Hepatocyte (in vitro differentiated cells): ENCODE measurements around the gene HMGXB4. TPM values are rescaled to one million over a fixed set of nuclear protein-coding genes. Genes with fewer than 3 reads are reported as not detected.
A peak's percentile ranks its signal among the peaks of the same experiment; 100 is the strongest.

Source experiments
- DNase-seq: peaks from one replicate; pipeline ENCODE4 v3.0.0-alpha.2; 2016; ENCODE audit warnings: low spot score
- H2AFZ ChIP-seq: fragments of 200-600 bp; sonication (generic); 2 replicates; pipeline ENCODE4 v1.6.0; 2016; ENCODE audit warnings: antibody characterized with exemption, mild to moderate bottlenecking
- H3K27ac ChIP-seq: fragments of 200-600 bp; sonication (generic); 2 replicates; pipeline ENCODE4 v1.5.1; 2016; ENCODE audit warnings: mild to moderate bottlenecking
- H3K27me3 ChIP-seq: fragments of 200-600 bp; sonication (generic); 2 replicates; pipeline ENCODE4 v1.6.1; 2016
- H3K36me3 ChIP-seq: fragments of 200-600 bp; sonication (generic); replicated peaks from 2 replicates; pipeline ENCODE4 v1.5.1; 2016; ENCODE audit warnings: low read depth; ENCODE audit not compliant: insufficient read depth
- H3K4me1 ChIP-seq: fragments of 200-600 bp; sonication (generic); 2 replicates; pipeline ENCODE4 v1.5.1; 2016; ENCODE audit warnings: mild to moderate bottlenecking, moderate library complexity; ENCODE audit not compliant: insufficient read depth
- H3K4me2 ChIP-seq: fragments of 200-600 bp; sonication (generic); 2 replicates; pipeline ENCODE4 v1.6.0; 2016
- H3K4me3 ChIP-seq: fragments of 200-600 bp; sonication (generic); 2 replicates; pipeline ENCODE4 v1.5.1; 2016; ENCODE audit warnings: mild to moderate bottlenecking
- H3K79me2 ChIP-seq: fragments of 200-600 bp; sonication (generic); 2 replicates; pipeline ENCODE4 v1.6.0; 2017; ENCODE audit warnings: mild to moderate bottlenecking
- H3K9me2 ChIP-seq: fragments of 200-600 bp; sonication (generic); replicated peaks from 2 replicates; pipeline ENCODE4 v1.6.0; 2017; ENCODE audit warnings: mild to moderate bottlenecking; ENCODE audit not compliant: insufficient read depth
- H3K9me3 ChIP-seq: fragments of 200-600 bp; sonication (generic); 2 replicates; pipeline ENCODE4 v1.5.1; 2016; ENCODE audit warnings: low read depth, mild to moderate bottlenecking
- H4K20me1 ChIP-seq: fragments of 200-600 bp; sonication (generic); 2 replicates; pipeline ENCODE4 v1.6.0; 2016; ENCODE audit warnings: mild to moderate bottlenecking; ENCODE audit not compliant: insufficient read depth, poor library complexity, severe bottlenecking
- EZH2 ChIP-seq: fragments of 200-600 bp; sonication (generic); IDR thresholded peaks from 2 replicates; pipeline ENCODE4 v1.6.1; 2016; ENCODE audit warnings: antibody characterized with exemption, mild to moderate bottlenecking, borderline replicate concordance
- EZH2phosphoT487 ChIP-seq: fragments of 200-600 bp; sonication (generic); IDR thresholded peaks from one replicate; pipeline ENCODE4 v1.6.1; 2018; ENCODE audit warnings: antibody characterized with exemption, mild to moderate bottlenecking, low read depth, moderate library complexity; ENCODE audit not compliant: unreplicated experiment, severe bottlenecking
- WGBS: methylation state at CpG from one replicate; pipeline ENCODE4 v1.1.6; 2016; ENCODE audit warnings: low lambda C conversion rate; ENCODE audit errors: missing lambda C conversion rate; 5-methylcytosine and 5-hydroxymethylcytosine counted together
- polyA plus RNA-seq: library from polyadenylated mRNA; unstranded; fragments of >200 nt; fragmentation: Nextera tagmentation; extraction: Ambion mirVana; gene quantifications from 2 replicates; pipeline ENCODE4 v1.2.1, GENCODE V29; 2016
- total RNA-seq: library from RNA; depleted of rRNA; stranded (reverse); fragments of >200 nt; gene quantifications from 2 replicates; pipeline ENCODE4 v1.2.3, GENCODE V29; 2014
- TF ChIP-seq, protein P1 (sequence below): fragments of 200-600 bp; sonication (generic); IDR thresholded peaks from 2 replicates; pipeline ENCODE4 v1.5.1; 2016; ENCODE audit warnings: antibody characterized with exemption, mild to moderate bottlenecking; ENCODE audit not compliant: poor library complexity

The HMGXB4 gene
- total and polyA plus RNA-seq, 2 experiments from 2014 or later = 17.2 to 19.0 TPM

DNA sequence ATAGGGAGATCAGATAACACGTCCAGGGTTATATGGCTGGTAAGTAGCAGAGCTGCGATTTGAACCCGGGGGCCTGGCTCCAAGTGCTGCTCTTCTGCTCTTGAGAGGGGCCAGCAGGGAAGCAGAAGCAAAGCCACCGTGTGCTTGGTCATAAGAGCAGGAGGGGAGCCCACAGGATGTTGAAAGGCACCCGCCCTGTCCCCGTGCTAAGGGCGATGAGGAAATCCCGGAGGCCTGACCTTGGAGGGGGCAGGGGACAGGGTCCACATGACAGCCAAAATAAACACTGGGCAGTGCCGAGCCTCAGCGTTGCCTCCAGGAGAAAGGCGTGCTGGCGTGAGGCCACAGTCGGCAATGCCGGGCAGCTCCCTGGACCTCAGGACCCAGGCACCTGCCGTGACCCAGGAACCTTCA, 71.2 kb downstream of the HMGXB4 start:
- no peaks in the 10 kb centered on the region for H4K20me1 ChIP-seq
- DNase-seq = peak; percentile 62

GRCh38 chr22:35329114-35329847, 72.0 kb downstream of the HMGXB4 start:
- no peaks in the 10 kb centered on the region for H3K27me3 ChIP-seq
- no peak overlapping the region for H3K27ac ChIP-seq
- 84% methylated on average over 12 of the region's 12 CpGs for WGBS
- H3K9me2 ChIP-seq = no peaks in the 10 kb centered on the region
- H2AFZ ChIP-seq = no peak overlapping the region
- no peaks in the 10 kb centered on the region for H3K9me3 ChIP-seq
- no peaks in the 10 kb centered on the region for H3K79me2 ChIP-seq
- no peak for DNase-seq
- TF ChIP-seq EZH2 = no peak
- TF ChIP-seq EZH2phosphoT487 = no peak
- TF ChIP-seq, protein P1, sequence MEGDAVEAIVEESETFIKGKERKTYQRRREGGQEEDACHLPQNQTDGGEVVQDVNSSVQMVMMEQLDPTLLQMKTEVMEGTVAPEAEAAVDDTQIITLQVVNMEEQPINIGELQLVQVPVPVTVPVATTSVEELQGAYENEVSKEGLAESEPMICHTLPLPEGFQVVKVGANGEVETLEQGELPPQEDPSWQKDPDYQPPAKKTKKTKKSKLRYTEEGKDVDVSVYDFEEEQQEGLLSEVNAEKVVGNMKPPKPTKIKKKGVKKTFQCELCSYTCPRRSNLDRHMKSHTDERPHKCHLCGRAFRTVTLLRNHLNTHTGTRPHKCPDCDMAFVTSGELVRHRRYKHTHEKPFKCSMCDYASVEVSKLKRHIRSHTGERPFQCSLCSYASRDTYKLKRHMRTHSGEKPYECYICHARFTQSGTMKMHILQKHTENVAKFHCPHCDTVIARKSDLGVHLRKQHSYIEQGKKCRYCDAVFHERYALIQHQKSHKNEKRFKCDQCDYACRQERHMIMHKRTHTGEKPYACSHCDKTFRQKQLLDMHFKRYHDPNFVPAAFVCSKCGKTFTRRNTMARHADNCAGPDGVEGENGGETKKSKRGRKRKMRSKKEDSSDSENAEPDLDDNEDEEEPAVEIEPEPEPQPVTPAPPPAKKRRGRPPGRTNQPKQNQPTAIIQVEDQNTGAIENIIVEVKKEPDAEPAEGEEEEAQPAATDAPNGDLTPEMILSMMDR = peak; percentile 9
- no peaks in the 10 kb centered on the region for H4K20me1 ChIP-seq
- H3K4me1 ChIP-seq = no peaks in the 10 kb centered on the region
- H3K36me3 ChIP-seq = no peaks in the 10 kb centered on the region
- no peak overlapping the region for H3K4me2 ChIP-seq
- no peak overlapping the region for H3K4me3 ChIP-seq

More for the DNA sequence above, 71.2 kb downstream of the HMGXB4 start:
- Histone ChIP-seq H2AFZ (no peak overlapping the region), H3K4me2 (no peak overlapping the region), H3K27ac (peak overlapping the region; percentile 47), H3K9me2 (no peaks in the 10 kb centered on the region), H3K27me3 (no peaks in the 10 kb centered on the region), H3K36me3 (no peaks in the 10 kb centered on the region), H3K79me2 (no peaks in the 10 kb centered on the region), H3K9me3 (no peaks in the 10 kb centered on the region), H3K4me1 (no peaks in the 10 kb centered on the region), H3K4me3 (no peak overlapping the region)
- TF ChIP-seq EZH2phosphoT487 (no peak), EZH2 (no peak)
- TF ChIP-seq, protein P1 = no peak
- 84% methylated on average over 15 of the region's 15 CpGs for WGBS

DNA sequence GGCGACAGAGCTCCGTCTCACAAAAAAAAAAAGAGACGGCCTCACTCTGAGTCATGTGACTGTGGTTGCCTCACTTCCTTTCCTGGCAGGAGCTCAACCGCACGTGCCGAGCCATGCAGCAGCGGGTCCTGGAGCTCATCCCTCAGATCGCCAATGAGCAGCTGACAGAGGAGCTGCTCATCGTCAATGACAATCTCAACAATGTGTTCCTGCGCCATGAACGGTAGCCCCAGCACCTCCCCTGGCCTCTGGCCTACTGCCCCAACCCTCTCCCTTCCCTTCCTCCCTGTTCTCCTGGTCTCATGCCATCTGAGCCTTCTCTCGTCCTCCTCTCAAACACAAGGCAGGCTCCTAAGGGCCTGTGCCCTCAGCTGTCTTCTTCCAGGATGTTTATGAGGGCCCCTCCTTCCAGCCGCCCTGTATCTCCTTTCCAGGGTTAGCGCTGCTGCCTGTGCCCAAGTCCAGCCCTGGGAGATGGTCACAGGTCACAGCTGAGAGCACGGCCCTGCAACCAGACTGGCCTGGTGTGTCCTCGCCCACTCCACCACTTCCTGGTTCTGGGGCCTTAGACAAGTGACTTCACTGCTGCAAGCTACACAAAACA, 73.1 kb downstream of the HMGXB4 start:
- no peak overlapping the region for H2AFZ ChIP-seq
- H3K9me3 ChIP-seq = no peaks in the 10 kb centered on the region
- H4K20me1 ChIP-seq = no peaks in the 10 kb centered on the region
- no peaks in the 10 kb centered on the region for H3K79me2 ChIP-seq
- no peak overlapping the region for H3K4me2 ChIP-seq
- no peaks in the 10 kb centered on the region for H3K36me3 ChIP-seq
- no peak overlapping the region for H3K4me3 ChIP-seq
- H3K27ac ChIP-seq = peak overlapping the region; percentile 77
- no peaks in the 10 kb centered on the region for H3K4me1 ChIP-seq
- 58% methylated on average over 16 of the region's 16 CpGs for WGBS
- TF ChIP-seq EZH2phosphoT487 = no peak
- TF ChIP-seq EZH2 = no peak
- TF ChIP-seq, protein P1 = no peak
- no peaks in the 10 kb centered on the region for H3K27me3 ChIP-seq
- no peaks in the 10 kb centered on the region for H3K9me2 ChIP-seq
- DNase-seq = peak; percentile 73
